ENCODE results near the gene MCF2L2. TPM values are rescaled to one million over a fixed set of nuclear protein-coding genes. Genes with fewer than 3 reads are reported as not detected.

Gene MCF2L2
- total and polyA plus RNA-seq, 2 experiments from 2014 or later: 6.7 to 14.6 TPM

DNA sequence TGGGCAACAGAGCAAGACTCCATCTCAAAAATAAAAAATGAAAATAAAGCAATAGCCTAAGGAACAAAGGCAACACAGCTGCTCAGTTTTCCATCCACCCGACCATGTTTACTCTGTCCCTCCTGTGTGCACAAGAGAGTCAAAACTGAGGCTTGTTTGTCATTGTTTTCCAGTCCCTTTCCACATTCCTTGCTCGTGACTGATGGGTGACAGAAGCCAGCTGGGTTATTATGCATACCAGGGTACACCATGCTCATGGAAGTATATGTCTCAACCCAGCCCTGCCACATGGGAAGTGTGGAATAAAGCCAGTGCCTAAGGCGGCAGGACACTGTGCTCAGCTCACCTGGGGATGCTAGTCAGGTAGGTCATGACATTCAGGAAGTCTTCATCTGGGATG lies 49.5 kb downstream of the MCF2L2 start (continued):
- TF ChIP-seq, protein P1, sequence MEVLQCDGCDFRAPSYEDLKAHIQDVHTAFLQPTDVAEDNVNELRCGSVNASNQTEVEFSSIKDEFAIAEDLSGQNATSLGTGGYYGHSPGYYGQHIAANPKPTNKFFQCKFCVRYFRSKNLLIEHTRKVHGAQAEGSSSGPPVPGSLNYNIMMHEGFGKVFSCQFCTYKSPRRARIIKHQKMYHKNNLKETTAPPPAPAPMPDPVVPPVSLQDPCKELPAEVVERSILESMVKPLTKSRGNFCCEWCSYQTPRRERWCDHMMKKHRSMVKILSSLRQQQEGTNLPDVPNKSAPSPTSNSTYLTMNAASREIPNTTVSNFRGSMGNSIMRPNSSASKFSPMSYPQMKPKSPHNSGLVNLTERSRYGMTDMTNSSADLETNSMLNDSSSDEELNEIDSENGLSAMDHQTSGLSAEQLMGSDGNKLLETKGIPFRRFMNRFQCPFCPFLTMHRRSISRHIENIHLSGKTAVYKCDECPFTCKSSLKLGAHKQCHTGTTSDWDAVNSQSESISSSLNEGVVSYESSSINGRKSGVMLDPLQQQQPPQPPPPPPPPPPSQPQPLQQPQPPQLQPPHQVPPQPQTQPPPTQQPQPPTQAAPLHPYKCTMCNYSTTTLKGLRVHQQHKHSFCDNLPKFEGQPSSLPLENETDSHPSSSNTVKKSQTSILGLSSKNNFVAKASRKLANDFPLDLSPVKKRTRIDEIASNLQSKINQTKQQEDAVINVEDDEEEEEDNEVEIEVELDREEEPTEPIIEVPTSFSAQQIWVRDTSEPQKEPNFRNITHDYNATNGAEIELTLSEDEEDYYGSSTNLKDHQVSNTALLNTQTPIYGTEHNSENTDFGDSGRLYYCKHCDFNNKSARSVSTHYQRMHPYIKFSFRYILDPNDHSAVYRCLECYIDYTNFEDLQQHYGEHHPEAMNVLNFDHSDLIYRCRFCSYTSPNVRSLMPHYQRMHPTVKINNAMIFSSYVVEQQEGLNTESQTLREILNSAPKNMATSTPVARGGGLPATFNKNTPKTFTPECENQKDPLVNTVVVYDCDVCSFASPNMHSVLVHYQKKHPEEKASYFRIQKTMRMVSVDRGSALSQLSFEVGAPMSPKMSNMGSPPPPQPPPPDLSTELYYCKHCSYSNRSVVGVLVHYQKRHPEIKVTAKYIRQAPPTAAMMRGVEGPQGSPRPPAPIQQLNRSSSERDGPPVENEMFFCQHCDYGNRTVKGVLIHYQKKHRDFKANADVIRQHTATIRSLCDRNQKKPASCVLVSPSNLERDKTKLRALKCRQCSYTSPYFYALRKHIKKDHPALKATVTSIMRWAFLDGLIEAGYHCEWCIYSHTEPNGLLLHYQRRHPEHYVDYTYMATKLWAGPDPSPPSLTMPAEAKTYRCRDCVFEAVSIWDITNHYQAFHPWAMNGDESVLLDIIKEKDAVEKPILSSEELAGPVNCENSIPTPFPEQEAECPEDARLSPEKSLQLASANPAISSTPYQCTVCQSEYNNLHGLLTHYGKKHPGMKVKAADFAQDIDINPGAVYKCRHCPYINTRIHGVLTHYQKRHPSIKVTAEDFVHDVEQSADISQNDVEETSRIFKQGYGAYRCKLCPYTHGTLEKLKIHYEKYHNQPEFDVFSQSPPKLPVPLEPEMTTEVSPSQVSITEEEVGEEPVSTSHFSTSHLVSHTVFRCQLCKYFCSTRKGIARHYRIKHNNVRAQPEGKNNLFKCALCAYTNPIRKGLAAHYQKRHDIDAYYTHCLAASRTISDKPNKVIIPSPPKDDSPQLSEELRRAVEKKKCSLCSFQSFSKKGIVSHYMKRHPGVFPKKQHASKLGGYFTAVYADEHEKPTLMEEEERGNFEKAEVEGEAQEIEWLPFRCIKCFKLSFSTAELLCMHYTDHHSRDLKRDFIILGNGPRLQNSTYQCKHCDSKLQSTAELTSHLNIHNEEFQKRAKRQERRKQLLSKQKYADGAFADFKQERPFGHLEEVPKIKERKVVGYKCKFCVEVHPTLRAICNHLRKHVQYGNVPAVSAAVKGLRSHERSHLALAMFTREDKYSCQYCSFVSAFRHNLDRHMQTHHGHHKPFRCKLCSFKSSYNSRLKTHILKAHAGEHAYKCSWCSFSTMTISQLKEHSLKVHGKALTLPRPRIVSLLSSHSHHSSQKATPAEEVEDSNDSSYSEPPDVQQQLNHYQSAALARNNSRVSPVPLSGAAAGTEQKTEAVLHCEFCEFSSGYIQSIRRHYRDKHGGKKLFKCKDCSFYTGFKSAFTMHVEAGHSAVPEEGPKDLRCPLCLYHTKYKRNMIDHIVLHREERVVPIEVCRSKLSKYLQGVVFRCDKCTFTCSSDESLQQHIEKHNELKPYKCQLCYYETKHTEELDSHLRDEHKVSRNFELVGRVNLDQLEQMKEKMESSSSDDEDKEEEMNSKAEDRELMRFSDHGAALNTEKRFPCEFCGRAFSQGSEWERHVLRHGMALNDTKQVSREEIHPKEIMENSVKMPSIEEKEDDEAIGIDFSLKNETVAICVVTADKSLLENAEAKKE (CRISPR knock-in tag; IDR thresholded peaks at IDR 0.05): no peak

DNA sequence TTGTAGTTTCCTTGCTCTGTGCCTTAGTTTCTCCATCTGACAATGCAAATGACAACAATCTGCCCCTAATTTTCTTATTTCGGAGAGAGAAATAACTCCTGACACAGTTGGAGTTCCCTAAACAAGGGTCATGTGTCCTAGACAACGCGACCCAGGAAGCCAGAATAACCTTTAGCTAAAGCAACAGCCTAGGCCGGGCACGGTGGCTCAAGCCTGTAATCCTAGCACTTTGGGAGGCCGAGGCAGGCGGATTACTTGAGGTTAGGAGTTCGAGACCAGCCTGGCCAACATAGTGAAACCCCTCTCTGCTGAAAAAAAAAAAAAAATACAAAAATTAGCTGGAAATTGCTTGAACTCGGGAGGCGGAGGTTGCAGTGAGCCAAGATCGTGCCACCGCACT lies 49.9 kb downstream of the MCF2L2 start:
- H3K4me2 ChIP-seq: no peak overlapping the region
- no peaks in the 10 kb centered on the region for H3K4me1 ChIP-seq (ENCODE audit: insufficient read depth)
- ATAC-seq: no peak
- H3K4me1 Mint-ChIP-seq: peaks cover 9% of the 10 kb centered on the region
- H3K27me3 Mint-ChIP-seq (ENCODE audit: insufficient read depth, low read depth, poor library complexity): no peaks in the 10 kb centered on the region
- H3K79me2 ChIP-seq (replicated peaks; ENCODE audit: insufficient read depth): no peaks in the 10 kb centered on the region
- no peaks in the 10 kb centered on the region; the same call in 1 of the 2 replicates for H4K20me1 ChIP-seq (replicated peaks; ENCODE audit: insufficient read depth)
- H3K27ac ChIP-seq (ENCODE audit: low read depth): no peak overlapping the region
- H2AFZ ChIP-seq: no peak overlapping the region
- no peaks in the 10 kb centered on the region for H3K27me3 ChIP-seq (ENCODE audit: insufficient read depth)
- no peaks in the 10 kb centered on the region for H3F3A ChIP-seq (replicated peaks; ENCODE audit: low read depth)
- H3K4me3 ChIP-seq: no peak overlapping the region
- H3K4me3 Mint-ChIP-seq: no peak overlapping the region
- H3K36me3 ChIP-seq (ENCODE audit: insufficient read depth): no peaks in the 10 kb centered on the region; the same call in 1 of the 2 replicates
- H3K27ac Mint-ChIP-seq: no peak overlapping the region
- no peaks in the 10 kb centered on the region for H3K9me2 ChIP-seq (ENCODE audit: insufficient read depth)
- no peaks in the 10 kb centered on the region for H3K9me3 Mint-ChIP-seq
- no peaks in the 10 kb centered on the region for H3K36me3 Mint-ChIP-seq (ENCODE audit: low read depth)
- DNase-seq (ENCODE audit: low spot score): no peak
- TF ChIP-seq, protein P2, sequence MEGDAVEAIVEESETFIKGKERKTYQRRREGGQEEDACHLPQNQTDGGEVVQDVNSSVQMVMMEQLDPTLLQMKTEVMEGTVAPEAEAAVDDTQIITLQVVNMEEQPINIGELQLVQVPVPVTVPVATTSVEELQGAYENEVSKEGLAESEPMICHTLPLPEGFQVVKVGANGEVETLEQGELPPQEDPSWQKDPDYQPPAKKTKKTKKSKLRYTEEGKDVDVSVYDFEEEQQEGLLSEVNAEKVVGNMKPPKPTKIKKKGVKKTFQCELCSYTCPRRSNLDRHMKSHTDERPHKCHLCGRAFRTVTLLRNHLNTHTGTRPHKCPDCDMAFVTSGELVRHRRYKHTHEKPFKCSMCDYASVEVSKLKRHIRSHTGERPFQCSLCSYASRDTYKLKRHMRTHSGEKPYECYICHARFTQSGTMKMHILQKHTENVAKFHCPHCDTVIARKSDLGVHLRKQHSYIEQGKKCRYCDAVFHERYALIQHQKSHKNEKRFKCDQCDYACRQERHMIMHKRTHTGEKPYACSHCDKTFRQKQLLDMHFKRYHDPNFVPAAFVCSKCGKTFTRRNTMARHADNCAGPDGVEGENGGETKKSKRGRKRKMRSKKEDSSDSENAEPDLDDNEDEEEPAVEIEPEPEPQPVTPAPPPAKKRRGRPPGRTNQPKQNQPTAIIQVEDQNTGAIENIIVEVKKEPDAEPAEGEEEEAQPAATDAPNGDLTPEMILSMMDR (conservative IDR thresholded peaks at IDR 0.05; ENCODE audit: low read depth in 2 of 2): no peak
- TF ChIP-seq EZH2 (IDR thresholded peaks at IDR 0.05; ENCODE audit: low read depth, unreplicated experiment) (no peak), EZH2phosphoT487 (IDR thresholded peaks at IDR 0.05; ENCODE audit: unreplicated experiment) (no peak), CREB1 (CRISPR knock-in tag; IDR thresholded peaks at IDR 0.05; ENCODE audit: low read depth) (no peak), ZNF114 (CRISPR knock-in tag; IDR thresholded peaks at IDR 0.05) (no peak), ZNF331 (CRISPR knock-in tag; IDR thresholded peaks at IDR 0.05; ENCODE audit: low read depth) (no peak), NANOG (IDR thresholded peaks at IDR 0.05; ENCODE audit: borderline replicate concordance) (no peak), STAT1 (IDR thresholded peaks at IDR 0.05; ENCODE audit: unreplicated experiment) (no peak), JUNB (IDR thresholded peaks at IDR 0.05; ENCODE audit: unreplicated experiment) (no peak), POLR2AphosphoS5 (IDR thresholded peaks at IDR 0.05; ENCODE audit: low read depth) (no peak)
- TF ChIP-seq, protein P3, sequence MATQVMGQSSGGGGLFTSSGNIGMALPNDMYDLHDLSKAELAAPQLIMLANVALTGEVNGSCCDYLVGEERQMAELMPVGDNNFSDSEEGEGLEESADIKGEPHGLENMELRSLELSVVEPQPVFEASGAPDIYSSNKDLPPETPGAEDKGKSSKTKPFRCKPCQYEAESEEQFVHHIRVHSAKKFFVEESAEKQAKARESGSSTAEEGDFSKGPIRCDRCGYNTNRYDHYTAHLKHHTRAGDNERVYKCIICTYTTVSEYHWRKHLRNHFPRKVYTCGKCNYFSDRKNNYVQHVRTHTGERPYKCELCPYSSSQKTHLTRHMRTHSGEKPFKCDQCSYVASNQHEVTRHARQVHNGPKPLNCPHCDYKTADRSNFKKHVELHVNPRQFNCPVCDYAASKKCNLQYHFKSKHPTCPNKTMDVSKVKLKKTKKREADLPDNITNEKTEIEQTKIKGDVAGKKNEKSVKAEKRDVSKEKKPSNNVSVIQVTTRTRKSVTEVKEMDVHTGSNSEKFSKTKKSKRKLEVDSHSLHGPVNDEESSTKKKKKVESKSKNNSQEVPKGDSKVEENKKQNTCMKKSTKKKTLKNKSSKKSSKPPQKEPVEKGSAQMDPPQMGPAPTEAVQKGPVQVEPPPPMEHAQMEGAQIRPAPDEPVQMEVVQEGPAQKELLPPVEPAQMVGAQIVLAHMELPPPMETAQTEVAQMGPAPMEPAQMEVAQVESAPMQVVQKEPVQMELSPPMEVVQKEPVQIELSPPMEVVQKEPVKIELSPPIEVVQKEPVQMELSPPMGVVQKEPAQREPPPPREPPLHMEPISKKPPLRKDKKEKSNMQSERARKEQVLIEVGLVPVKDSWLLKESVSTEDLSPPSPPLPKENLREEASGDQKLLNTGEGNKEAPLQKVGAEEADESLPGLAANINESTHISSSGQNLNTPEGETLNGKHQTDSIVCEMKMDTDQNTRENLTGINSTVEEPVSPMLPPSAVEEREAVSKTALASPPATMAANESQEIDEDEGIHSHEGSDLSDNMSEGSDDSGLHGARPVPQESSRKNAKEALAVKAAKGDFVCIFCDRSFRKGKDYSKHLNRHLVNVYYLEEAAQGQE (IDR thresholded peaks at IDR 0.05; ENCODE audit: unreplicated experiment): no peak
- TF ChIP-seq, protein P4, sequence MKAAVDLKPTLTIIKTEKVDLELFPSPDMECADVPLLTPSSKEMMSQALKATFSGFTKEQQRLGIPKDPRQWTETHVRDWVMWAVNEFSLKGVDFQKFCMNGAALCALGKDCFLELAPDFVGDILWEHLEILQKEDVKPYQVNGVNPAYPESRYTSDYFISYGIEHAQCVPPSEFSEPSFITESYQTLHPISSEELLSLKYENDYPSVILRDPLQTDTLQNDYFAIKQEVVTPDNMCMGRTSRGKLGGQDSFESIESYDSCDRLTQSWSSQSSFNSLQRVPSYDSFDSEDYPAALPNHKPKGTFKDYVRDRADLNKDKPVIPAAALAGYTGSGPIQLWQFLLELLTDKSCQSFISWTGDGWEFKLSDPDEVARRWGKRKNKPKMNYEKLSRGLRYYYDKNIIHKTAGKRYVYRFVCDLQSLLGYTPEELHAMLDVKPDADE (IDR thresholded peaks at IDR 0.05): no peak

All from GM23338 (cell line).